ENCODE measurements around the gene OAT.

- no peak for TF ChIP-seq POLR2A (IDR thresholded peaks at IDR 0.05; ENCODE audit: low read length)
- no peak for TF ChIP-seq CHD4 (IDR thresholded peaks at IDR 0.05; ENCODE audit: borderline replicate concordance)
Observed at GRCh38 chr10:124366825-124367224, 51.9 kb downstream of the OAT start.

Data from A549 (cell line).